ENCODE data around the gene MEIS1. TPM values are rescaled to one million over a fixed set of nuclear protein-coding genes. Genes with fewer than 3 reads are reported as not detected.

MEIS1 gene
- total RNA-seq, 1 donor from 2014 or later = 40.1 TPM

DNA sequence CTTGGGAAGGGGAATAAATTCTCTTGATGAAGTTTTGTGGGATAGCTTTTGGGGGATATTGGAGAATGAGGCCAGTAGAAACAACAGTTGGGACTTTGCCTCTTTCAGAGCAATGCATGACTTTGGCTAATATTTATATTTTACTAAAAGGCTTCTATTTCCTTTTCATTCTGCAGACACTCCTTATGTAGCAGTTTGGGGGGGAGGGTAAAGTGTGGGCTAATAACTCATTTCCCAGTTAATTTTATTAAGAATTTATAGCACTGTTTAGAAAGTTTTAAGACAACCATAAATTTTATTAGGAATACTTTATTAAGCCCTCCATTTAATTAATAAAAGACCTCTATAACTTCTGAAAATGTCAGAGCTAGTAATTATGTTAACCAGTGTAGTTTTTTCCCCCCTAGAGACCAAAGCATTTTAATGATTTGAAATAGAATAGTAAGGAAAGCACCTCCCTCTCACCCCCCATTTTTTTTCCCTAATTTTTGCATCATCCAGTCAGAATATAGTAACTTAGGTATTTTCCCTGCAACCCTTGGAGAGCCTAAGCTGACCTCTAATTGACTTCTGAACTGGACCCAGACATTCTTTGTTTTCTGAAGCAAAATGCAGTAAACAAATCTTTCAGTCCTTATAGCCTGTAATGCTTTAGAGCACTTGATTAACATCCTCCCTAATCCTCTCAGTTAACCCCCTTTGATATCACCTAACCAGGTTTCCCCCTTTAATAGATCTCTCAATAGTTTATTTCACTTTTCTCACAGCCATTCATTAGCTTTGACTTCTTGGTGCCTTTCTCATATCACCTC lies 5.0 kb upstream of the MEIS1 start:
- ATAC-seq (no peak), DNase-seq (ENCODE audit: missing footprints) (no peak)
- intact Hi-C loops (cut with DNase I) = loop anchor here (5.0 to 10.0 kb wide), 5 partner anchors 708 to 1605 kb away; no protein-coding TSS in a partner anchor

GRCh38 chr2:66430505-66431273 lies 4.2 kb upstream of the MEIS1 start:
- ATAC-seq (no peak), DNase-seq (ENCODE audit: missing footprints) (no peak)
- intact Hi-C loops (cut with DNase I) = loop anchor here (5.0 to 10.0 kb wide), 3 partner anchors 892 to 1412 kb away; no protein-coding TSS in a partner anchor

- intact Hi-C loops (cut with DNase I) = loop anchor here (5.0 to 10.0 kb wide), 3 partner anchors 891 to 1411 kb away; no protein-coding TSS in a partner anchor
- DNase-seq (ENCODE audit: missing footprints) = no peak
- no peak for ATAC-seq
Observed at GRCh38 chr2:66431274-66431642, 3.7 kb upstream of the MEIS1 start.

DNA sequence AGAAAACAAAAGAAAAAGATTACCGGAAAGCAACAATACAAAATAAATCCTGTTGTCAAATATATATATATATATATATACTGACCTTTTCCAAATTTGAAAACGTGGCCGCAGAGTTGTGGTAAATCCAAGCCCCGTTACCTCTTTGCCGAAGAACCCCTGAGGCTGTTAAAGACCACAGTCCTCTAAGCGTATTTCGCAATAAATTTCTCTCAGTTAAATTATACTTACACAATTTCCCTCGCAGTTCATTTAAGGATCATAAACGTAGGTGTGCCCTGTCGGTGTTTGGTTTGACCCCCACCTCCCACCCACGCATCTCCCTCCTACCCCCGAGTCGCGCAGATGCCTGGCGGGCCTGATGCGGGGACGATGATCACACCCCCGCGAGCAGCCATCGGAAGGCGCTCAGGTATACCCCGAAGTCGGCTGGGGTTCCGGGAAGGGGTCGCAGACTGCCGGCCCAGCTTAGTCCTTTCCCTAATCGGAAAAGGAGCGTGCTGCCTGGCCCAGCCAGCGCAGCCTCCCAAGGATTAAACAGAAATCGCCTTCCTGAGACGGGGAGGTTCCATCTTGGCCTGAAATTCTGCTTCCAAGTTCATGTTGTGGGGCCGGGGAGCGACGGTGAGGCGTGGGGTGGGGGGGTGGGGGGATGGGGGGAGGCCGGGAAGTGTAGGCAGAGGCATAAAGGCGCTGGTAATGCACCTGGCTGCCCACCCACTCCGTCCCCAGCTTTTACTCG lies 2.9 kb upstream of the MEIS1 start:
- intact Hi-C loops (cut with DNase I) = loop anchor here (2.0 to 10.0 kb wide), 4 partner anchors 143 to 1410 kb away; no protein-coding TSS in a partner anchor
- ATAC-seq = no peak
- no peak for DNase-seq (ENCODE audit: missing footprints)

DNA sequence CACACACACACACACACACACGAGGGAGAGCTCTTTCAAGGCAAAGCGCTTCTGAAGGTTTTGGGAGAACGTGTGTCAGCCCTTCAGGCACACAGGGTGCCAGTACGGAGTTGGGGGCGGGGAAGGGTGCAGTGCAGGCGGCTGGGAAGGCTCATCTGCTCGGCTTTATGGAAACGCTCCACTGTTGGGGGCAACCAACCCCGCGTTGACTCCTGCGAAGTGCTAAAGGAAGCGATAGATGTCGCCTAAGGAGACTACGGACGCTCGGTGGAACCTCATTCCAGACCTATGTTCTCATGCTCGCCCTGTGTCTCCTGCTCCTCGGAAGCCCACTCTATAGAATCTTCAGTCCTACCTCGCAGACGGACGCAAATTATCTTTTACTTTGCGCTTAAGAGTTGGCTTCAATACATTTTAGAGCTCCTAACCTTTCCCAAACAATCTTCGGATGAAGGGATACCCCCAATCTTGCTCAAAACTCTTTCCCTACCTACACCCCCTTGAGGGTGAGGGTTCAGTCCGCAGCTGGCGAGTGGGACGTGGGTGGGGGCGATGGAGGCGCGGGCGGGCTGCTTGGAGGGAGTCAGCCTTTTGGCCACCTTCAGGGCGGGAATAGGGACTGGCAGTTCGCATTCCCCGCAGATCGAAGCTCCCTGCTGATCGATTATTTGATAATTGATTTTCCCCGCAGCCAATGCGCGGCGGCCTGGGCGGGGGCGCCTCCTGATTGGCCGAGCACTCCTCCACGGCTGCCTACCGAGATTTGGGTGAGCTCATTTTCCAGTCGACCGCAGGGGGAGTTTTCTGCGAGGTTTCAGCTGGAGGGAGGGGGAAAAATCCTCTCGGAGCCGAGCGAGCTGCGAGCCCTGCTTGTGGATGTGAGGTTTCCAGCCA lies 1.9 kb upstream of the MEIS1 start:
- ATAC-seq = peak; percentile 85
- intact Hi-C loops (cut with DNase I) = loop anchor here (2.0 to 10.0 kb wide), 4 partner anchors 142 to 1409 kb away; no protein-coding TSS in a partner anchor
- peak; percentile 90 for DNase-seq (ENCODE audit: missing footprints)

DNA sequence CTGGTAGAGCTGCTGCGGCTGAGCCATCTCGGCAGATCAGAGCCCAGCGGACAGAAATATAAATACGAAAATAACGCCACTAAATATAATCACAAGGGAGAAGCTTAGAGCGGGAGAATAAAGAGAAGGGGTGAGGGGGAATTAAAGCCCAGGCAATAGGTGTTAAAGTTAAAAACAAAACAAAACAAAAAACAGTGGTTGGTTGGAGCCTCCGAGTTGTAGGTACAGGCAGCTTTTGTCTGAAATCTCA lies 1.3 kb upstream of the MEIS1 start:
- intact Hi-C loops (cut with DNase I) = loop anchor here (2.0 to 10.0 kb wide), 4 partner anchors 141 to 1409 kb away; no protein-coding TSS in a partner anchor

GRCh38 chr2:66433945-66434678 lies 813 bp upstream of the MEIS1 start:
- DNase-seq (ENCODE audit: missing footprints) (peak; percentile 75), ATAC-seq (peak; percentile 47)
- intact Hi-C loops (cut with DNase I) = loop anchor here (2.0 to 10.0 kb wide), 6 partner anchors 63 to 1408 kb away; no protein-coding TSS in a partner anchor

More for the DNA sequence above, 1.3 kb upstream of the MEIS1 start:
- no peak for ATAC-seq
- no peak for DNase-seq (ENCODE audit: missing footprints)

DNA sequence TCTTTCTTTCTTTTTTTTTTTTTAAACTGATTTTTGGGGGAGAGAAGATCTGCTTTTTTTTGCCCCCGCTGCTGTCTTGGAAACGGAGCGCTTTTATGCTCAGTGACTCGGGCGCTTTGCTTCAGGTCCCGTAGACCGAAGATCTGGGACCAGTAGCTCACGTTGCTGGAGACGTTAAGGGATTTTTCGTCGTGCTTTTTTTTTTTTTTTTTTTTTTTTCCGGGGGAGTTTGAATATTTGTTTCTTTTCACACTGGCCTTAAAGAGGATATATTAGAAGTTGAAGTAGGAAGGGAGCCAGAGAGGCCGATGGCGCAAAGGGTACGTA lies 587 bp downstream of the MEIS1 start:
- ATAC-seq (no peak), DNase-seq (ENCODE audit: missing footprints) (peak; percentile 37)
- intact Hi-C loops (cut with DNase I) = loop anchor here (2.0 to 10.0 kb wide), 5 partner anchors 61 to 1213 kb away; partner anchors contain the start of gene ETAA1

DNA sequence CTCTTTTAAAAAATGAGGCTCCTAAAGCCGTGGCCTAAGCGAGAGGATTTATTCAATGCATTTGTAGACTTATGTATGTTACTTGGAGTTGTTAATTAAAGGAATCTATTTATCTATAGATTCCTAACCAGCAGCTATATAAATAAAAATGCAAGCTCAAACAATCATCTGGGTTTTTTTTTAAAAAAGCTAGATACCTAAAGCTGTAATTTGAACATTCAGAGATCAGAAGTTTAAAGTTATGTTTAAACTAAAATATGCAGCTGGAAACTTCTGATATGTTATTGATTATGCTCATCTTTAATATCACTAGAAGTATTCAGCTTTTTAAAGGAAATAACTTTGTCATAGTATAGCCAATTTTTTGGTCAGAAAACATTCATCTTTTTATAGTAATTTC lies 1.0 kb downstream of the MEIS1 start:
- no peak for DNase-seq (ENCODE audit: missing footprints)
- ATAC-seq = no peak
- intact Hi-C loops (cut with DNase I) = loop anchor here (2.0 to 10.0 kb wide), 5 partner anchors 61 to 1213 kb away; partner anchors contain the start of gene ETAA1

DNA sequence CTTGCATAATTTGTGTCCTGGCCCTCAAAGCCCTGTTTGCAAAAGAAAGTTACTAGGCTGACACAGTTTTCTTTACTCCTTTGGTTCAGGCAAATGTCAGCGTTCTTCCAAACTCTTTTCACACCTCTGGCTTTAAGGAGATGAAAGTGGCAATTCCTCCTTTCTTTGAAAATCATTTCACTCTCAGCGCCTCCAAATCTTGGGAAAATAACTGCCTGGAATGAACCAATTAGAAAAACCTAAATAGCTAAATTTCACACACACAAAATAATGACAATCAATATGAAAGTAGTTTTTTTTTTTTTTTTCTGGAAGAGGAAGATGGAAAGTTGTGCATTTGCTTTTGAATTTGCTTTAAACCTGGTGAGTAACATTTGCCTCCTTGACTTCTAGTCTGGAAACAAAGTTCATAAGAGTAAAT lies 1.7 kb downstream of the MEIS1 start:
- intact Hi-C loops (cut with DNase I) = loop anchor here (5.0 to 10.0 kb wide), 3 partner anchors 411 to 1128 kb away; partner anchors contain the start of gene ETAA1
- DNase-seq (ENCODE audit: missing footprints) (no peak), ATAC-seq (no peak)

- intact Hi-C loops (cut with DNase I) = loop anchor here (5.0 to 10.0 kb wide), 3 partner anchors 410 to 1128 kb away; partner anchors contain the start of gene ETAA1
- DNase-seq (ENCODE audit: missing footprints) = no peak
- ATAC-seq = no peak
Observed at GRCh38 chr2:66437109-66437690, 2.3 kb downstream of the MEIS1 start.

- intact Hi-C loops (cut with DNase I) = loop anchor here (5.0 to 10.0 kb wide), 3 partner anchors 409 to 1127 kb away; partner anchors contain the start of gene ETAA1
- ATAC-seq (peak; percentile 21), DNase-seq (ENCODE audit: missing footprints) (peak; percentile 64)
Observed at GRCh38 chr2:66437691-66438497, 3.0 kb downstream of the MEIS1 start.

- no peak for DNase-seq (ENCODE audit: missing footprints)
- ATAC-seq = no peak
- intact Hi-C loops (cut with DNase I) = loop anchor here (5.0 to 10.0 kb wide), 3 partner anchors 409 to 1126 kb away; partner anchors contain the start of gene ETAA1
Observed at GRCh38 chr2:66438498-66438833, 3.5 kb downstream of the MEIS1 start.

DNA sequence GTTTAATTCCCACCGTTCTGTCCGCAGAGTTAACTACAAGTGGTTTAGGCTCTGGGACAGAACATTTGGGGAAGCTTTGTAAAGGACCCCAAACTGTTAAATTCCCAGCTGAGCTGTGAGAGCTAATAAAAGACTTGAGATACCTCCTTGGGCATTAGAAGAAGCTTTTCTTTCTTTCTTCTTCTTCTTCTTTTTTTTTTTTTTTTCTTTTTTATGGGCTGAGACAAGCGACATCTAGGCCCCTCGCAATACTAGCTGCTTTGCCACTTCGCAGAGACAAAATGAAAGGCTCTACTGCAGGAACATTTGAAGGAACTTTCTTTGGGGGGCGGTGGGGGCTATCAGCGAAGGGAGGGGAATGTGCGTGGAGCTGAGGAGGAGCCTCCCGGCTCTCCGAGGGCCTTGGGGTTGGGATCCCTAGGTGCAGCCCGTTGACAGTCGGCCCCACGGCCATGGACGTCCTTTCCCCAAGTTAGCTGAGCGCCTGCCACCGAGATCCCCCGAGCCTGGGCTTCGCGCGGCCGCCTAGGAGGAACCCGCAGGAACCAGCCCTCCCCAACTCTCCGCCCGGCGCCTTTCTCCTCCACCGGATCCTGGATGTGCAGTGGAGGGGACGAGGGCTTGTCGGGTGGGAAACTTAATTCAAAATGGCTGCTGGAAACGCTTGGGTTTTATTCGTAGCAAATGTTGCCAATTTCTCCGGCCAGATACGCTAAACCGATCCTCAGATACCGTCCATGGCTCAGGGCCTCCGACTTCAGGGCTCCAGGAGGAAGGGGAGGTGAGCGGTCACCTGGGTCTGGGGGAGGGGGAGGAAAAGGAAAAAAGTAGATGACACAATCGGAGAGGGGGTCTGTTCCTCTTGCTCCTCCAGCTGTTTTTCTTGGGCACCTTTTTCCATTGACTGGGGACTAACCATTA lies 4.2 kb downstream of the MEIS1 start:
- intact Hi-C loops (cut with DNase I) = loop anchor here (5.0 to 10.0 kb wide), 3 partner anchors 408 to 1126 kb away; partner anchors contain the start of gene ETAA1
- no peak for ATAC-seq
- DNase-seq (ENCODE audit: missing footprints) = no peak

All from Right ventricle myocardium inferior (tissue), 1 donor.